NOMO-1 treated with dmso at 0.1 percent for 144 hours (cell line): ENCODE measurements around the gene ERBB4.

Experiments
- DNase-seq: peaks from one replicate; lab custom pipeline; 2025; ENCODE audit not compliant: unreplicated experiment; lab: John Stamatoyannopoulos, UW

ERBB4 gene

GRCh38 chr2:212367431-212367830 lies 171.2 kb downstream of the ERBB4 start:
- no peak for DNase-seq

- no peak for DNase-seq
Observed at GRCh38 chr2:212364112-212364985, 174.3 kb downstream of the ERBB4 start.

GRCh38 chr2:212361174-212361756 lies 177.3 kb downstream of the ERBB4 start:
- DNase-seq, result no peak

GRCh38 chr2:212360068-212360460 lies 178.5 kb downstream of the ERBB4 start:
- no peak for DNase-seq

- no peak for DNase-seq
Observed at GRCh38 chr2:212359425-212360067, 179.1 kb downstream of the ERBB4 start.

GRCh38 chr2:212357606-212358005 lies 181.0 kb downstream of the ERBB4 start:
- no peak for DNase-seq

GRCh38 chr2:212354382-212354781 lies 184.2 kb downstream of the ERBB4 start:
- DNase-seq, result no peak

GRCh38 chr2:212348501-212348900 lies 190.1 kb downstream of the ERBB4 start:
- DNase-seq, result no peak

- no peak for DNase-seq
Observed at GRCh38 chr2:212346865-212347264, 191.7 kb downstream of the ERBB4 start.

GRCh38 chr2:212345966-212346365 lies 192.6 kb downstream of the ERBB4 start:
- no peak for DNase-seq

GRCh38 chr2:212344131-212344530 lies 194.5 kb downstream of the ERBB4 start:
- DNase-seq, result no peak

GRCh38 chr2:212343167-212343566 lies 195.4 kb downstream of the ERBB4 start:
- no peak for DNase-seq

- no peak for DNase-seq
Observed at GRCh38 chr2:212337486-212338343, 200.9 kb downstream of the ERBB4 start.

- DNase-seq, result no peak
Observed at GRCh38 chr2:212337036-212337435, 201.6 kb downstream of the ERBB4 start.

GRCh38 chr2:212330263-212330662 lies 208.3 kb downstream of the ERBB4 start:
- DNase-seq, result no peak

GRCh38 chr2:212328712-212329496 lies 209.7 kb downstream of the ERBB4 start:
- DNase-seq, result no peak

GRCh38 chr2:212328136-212328535 lies 210.5 kb downstream of the ERBB4 start:
- DNase-seq, result no peak

- no peak for DNase-seq
Observed at GRCh38 chr2:212327171-212327809, 211.3 kb downstream of the ERBB4 start.

- DNase-seq, result no peak
Observed at GRCh38 chr2:212318636-212319035, 220.0 kb downstream of the ERBB4 start.

- no peak for DNase-seq
Observed at GRCh38 chr2:212314680-212315079, 223.9 kb downstream of the ERBB4 start.
